Kidney (tissue), 14 donors: ENCODE results near the gene ASIP. TPM values are rescaled to one million over a fixed set of nuclear protein-coding genes. Genes with fewer than 3 reads are reported as not detected.

ENCODE experiments used
- DNase-seq, 5 donors: peaks; one replicate each; pipeline ENCODE4 v3.0.0-alpha.2; 2013 to 2020
- FAIRE-seq: peaks from 2 replicates; lab custom pipeline; 2012; peaks lifted over from hg19 to GRCh38; lab: Jason Lieb, UNC
- H3K27ac ChIP-seq, 2 donors: one replicate each; pipeline ENCODE4 v1.7.0; 2013; ENCODE audit warnings: low read depth in 2 of 2, low read length in 2 of 2, inconsistent platforms in 1 of 2
- H3K27me3 ChIP-seq: one replicate; pipeline ENCODE4 v1.7.1; 2013; ENCODE audit warnings: low read length, inconsistent platforms; ENCODE audit not compliant: control insufficient read depth, insufficient read depth
- H3K36me3 ChIP-seq, 3 donors: one replicate each; pipeline versions ENCODE4 v1.7.0 to v1.7.1; 2013; ENCODE audit warnings: low read length in 3 of 3, control low read depth in 1 of 3, inconsistent platforms in 1 of 3; ENCODE audit not compliant: insufficient read depth in 3 of 3, control insufficient read depth in 2 of 3
- H3K4me1 ChIP-seq, 3 donors: one replicate each; pipeline versions ENCODE4 v1.7.0 to v1.7.1; 2013; ENCODE audit warnings: low read length in 3 of 3, inconsistent platforms in 1 of 3, low read depth in 1 of 3; ENCODE audit not compliant: control insufficient read depth in 2 of 3, insufficient read depth in 2 of 3
- H3K4me3 ChIP-seq, 3 donors: one replicate each; pipeline versions ENCODE4 v1.7.0 to v1.8.1; 2013; ENCODE audit warnings: low read length in 3 of 3, control low read depth in 1 of 3, inconsistent platforms in 1 of 3
- H3K9ac ChIP-seq, 3 donors: one replicate each; pipeline versions ENCODE4 v1.7.0 to v1.7.1; 2013; ENCODE audit warnings: low read length in 3 of 3, control low read depth in 1 of 3, inconsistent platforms in 1 of 3
- H3K9me3 ChIP-seq, 3 donors: one replicate each; pipeline versions ENCODE4 v1.7.0 to v1.7.1; 2013; ENCODE audit warnings: low read length in 3 of 3, control low read depth in 1 of 3, inconsistent platforms in 1 of 3; ENCODE audit not compliant: control insufficient read depth in 2 of 3, insufficient read depth in 1 of 3
- intact Hi-C: fragments of 100-400 bp; cut with DNase I; formaldehyde crosslinking; loops from one replicate; pipeline ENCODE4 v1.11.1; 2022
- polyA plus RNA-seq: library from polyadenylated mRNA; stranded (reverse); fragments of 350-450 nt; fragmentation: Illumina TruSeq; extraction: RNeasy Lipid Tissue Mini Kit (QIAGEN cat#74804); gene quantifications from one replicate; pipeline ENCODE4 v1.2.3, GENCODE V29; 2014; ENCODE audit warnings: low read depth, low replicate concordance; ENCODE audit not compliant: insufficient read depth
- total RNA-seq: library from RNA; stranded (reverse); fragmentation: NEBNext Ultra II Directional; extraction: Animal tissue kit (Norgen Biotek cat#: 25700); gene quantifications from one replicate; pipeline ENCODE4 v1.2.1, GENCODE V29; 2021
- TF ChIP-seq, protein P1 (sequence below): IDR thresholded peaks from 3 replicates; pipeline ENCODE4 v1.5.1; 2012; ENCODE audit warnings: mild to moderate bottlenecking, moderate library complexity, borderline replicate concordance; ENCODE audit not compliant: insufficient read depth; ENCODE audit errors: extremely low read depth
- donor health status: control.
- donor health status: control.
- donor health status: control.
- donor health status: control.
- donor health status: control.
- donor health status: DM: yes; HTN: yes; CAD: no.
- donor health status: Normal renal cell carcinoma (clear cell type).

The ASIP gene
- total and polyA plus RNA-seq, 2 donors from 2014 or later: 0.84 TPM; not detected in 1

DNA sequence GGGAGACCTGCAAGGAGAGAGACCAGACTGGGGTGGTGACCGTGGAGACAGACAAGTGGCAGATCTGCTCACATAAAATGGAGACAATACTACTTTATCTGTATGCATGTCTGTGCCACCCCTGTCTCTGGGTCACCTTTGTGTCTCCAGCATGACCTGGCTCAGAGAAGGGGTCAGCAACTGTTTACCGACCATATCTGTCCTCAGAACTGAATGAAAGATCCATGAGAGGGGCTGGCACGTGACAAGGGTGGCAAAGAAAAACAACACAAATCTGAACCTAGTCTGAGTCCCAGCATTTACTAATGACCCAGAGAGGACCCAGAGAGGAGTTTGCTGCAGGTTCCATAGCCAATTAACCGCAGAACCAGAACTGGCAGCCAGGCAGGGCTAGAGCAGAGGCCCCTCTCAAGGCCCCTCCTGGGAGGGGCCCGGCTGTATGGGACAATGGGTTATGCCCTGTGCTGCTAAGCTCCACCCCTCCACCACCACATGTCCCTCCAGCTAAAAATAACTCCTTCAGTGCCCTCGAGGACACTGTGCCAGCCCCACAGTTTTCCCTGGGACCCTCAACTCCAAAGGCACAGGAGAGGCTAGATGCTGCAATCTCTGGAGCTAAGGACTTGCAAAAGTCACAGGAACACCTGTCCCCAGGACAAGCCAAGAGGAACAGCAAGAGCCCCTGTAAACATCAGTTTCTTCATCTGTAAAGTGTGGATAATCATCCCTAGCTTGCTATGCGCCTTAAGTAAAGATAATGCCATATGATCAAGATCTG, 59.8 kb downstream of the ASIP start:
- FAIRE-seq (no peak), DNase-seq (peak in 2 of 5 donors; percentile 40 to 54)
- H3K27ac ChIP-seq: peak overlapping the region in 1 of 2 donors; percentile 26
- H3K4me1 ChIP-seq: peaks cover 0 to 13% (median 5%) of the 10 kb centered on the region in 3 donors
- H3K9ac ChIP-seq: peak overlapping the region in 1 of 3 donors; percentile 8
- H3K4me3 ChIP-seq: peak overlapping the region in 2 of 3 donors; percentile 39 to 78
- no peaks in the 10 kb centered on the region for H3K36me3 ChIP-seq
- no peaks in the 10 kb centered on the region for H3K27me3 ChIP-seq
- H3K9me3 ChIP-seq: no peaks in the 10 kb centered on the region
- intact Hi-C loops: no loop called here
- TF ChIP-seq, protein P1, sequence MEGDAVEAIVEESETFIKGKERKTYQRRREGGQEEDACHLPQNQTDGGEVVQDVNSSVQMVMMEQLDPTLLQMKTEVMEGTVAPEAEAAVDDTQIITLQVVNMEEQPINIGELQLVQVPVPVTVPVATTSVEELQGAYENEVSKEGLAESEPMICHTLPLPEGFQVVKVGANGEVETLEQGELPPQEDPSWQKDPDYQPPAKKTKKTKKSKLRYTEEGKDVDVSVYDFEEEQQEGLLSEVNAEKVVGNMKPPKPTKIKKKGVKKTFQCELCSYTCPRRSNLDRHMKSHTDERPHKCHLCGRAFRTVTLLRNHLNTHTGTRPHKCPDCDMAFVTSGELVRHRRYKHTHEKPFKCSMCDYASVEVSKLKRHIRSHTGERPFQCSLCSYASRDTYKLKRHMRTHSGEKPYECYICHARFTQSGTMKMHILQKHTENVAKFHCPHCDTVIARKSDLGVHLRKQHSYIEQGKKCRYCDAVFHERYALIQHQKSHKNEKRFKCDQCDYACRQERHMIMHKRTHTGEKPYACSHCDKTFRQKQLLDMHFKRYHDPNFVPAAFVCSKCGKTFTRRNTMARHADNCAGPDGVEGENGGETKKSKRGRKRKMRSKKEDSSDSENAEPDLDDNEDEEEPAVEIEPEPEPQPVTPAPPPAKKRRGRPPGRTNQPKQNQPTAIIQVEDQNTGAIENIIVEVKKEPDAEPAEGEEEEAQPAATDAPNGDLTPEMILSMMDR: no peak

DNA sequence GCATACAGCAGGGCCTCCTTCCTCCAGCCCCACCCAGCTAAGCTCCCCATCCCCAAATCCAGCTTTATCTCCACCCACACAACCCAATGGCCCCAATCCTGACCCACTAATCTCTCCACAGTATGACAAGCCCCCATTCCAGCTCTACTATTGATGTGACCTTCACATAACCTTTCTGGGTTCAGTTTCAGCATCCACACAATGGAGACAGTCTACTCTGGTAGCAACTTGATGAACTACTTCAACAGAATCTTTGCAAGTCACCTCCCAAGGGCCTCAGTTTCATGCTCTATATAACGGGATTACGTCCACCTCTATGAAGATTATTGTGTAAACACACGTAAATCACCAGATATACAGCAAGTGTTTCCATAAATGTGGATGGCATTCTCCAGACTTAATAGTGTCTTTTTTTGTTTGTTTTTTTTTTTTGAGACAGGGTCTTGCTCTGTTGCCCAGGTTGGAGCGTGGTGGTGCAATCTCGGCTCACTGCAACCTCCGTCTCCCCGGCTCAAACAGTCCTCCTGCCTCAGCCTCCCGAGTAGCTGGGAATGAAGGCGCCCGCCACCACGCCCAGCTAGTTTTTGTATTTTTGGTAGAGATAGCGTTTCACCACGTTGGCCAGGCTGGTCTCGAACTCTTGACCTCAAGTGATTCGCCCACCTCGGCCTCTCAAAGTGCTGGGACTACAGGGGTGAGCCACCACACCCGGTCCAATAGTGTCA, 60.5 kb downstream of the ASIP start:
- no peak for DNase-seq
- TF ChIP-seq, protein P1: no peak
- no peak overlapping the region for H3K27ac ChIP-seq
- H3K36me3 ChIP-seq: no peaks in the 10 kb centered on the region
- FAIRE-seq: no peak
- no peaks in the 10 kb centered on the region for H3K9me3 ChIP-seq
- H3K4me3 ChIP-seq: peak overlapping the region; percentile 58 to 80 (median 78)
- no peaks in the 10 kb centered on the region for H3K27me3 ChIP-seq
- H3K4me1 ChIP-seq: peaks cover 0 to 8% (median 5%) of the 10 kb centered on the region in 3 donors
- intact Hi-C loops: no loop called here
- H3K9ac ChIP-seq: peak overlapping the region in 1 of 3 donors; percentile 8

DNA sequence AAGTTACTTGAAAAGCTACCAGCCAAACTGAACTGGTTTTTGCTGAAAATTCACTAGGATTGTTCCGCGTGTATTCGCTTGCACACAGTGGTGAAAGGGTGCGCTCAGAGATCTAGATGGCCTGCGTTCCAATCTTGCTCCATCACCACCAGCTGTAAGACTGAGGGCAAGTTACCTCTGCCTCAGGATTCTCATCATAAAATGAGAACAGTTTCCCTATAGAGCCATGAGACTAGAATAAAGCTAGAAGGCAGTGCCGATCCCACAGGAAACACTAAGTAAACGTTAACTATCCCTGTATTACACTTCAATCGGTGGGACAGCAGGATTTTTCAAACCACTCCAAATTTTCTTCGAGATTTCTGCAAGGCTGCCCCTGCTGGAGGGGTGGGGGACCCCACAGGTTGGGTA, 61.1 kb downstream of the ASIP start:
- no peak for DNase-seq
- no peak for FAIRE-seq
- Histone ChIP-seq H3K27me3 (no peaks in the 10 kb centered on the region), H3K36me3 (no peaks in the 10 kb centered on the region), H3K9me3 (no peaks in the 10 kb centered on the region), H3K4me3 (peak overlapping the region; percentile 58 to 80 (median 78)), H3K4me1 (peaks cover 0 to 8% (median 5%) of the 10 kb centered on the region in 3 donors), H3K27ac (peak overlapping the region; percentile 94 to 95), H3K9ac (peak overlapping the region; percentile 27 to 85 (median 77))
- intact Hi-C loops: no loop called here
- TF ChIP-seq, protein P1: no peak
